GM23338 (cell line): Measurements from ENCODE around the gene ADAT2. TPM values are rescaled to one million over a fixed set of nuclear protein-coding genes. Genes with fewer than 3 reads are reported as not detected.

Source experiments
- ATAC-seq: fragments of 200-7000 bp; cut with Tn5 transposase; 3 replicates; pipeline ENCODE4 v1.9.1; 2020
- DNase-seq: peaks from one replicate; pipeline ENCODE4 v3.0.0-alpha.2; 2015; ENCODE audit warnings: low spot score
- H2AFZ ChIP-seq: fragments of 200-600 bp; sonication (generic); 2 replicates; pipeline ENCODE4 v1.8.0; 2016; ENCODE audit warnings: antibody characterized with exemption, mild to moderate bottlenecking, moderate library complexity
- H3F3A ChIP-seq: fragments of 200-600 bp; sonication (generic); replicated peaks from 2 replicates; pipeline ENCODE4 v1.8.0; 2017; ENCODE audit warnings: antibody characterized with exemption, mixed run types, low read depth
- H3K27ac ChIP-seq: fragments of 200-600 bp; sonication (generic); 2 replicates; pipeline ENCODE4 v1.6.1; 2016; ENCODE audit warnings: low read depth
- H3K27me3 ChIP-seq: fragments of 200-600 bp; sonication (generic); 2 replicates; pipeline ENCODE4 v1.8.0; 2016; ENCODE audit warnings: mild to moderate bottlenecking, mixed run types, moderate library complexity; ENCODE audit not compliant: insufficient read depth
- H3K36me3 ChIP-seq: fragments of 200-600 bp; sonication (generic); 2 replicates; pipeline ENCODE4 v1.8.0; 2016; ENCODE audit warnings: mild to moderate bottlenecking; ENCODE audit not compliant: insufficient read depth
- H3K4me1 ChIP-seq: fragments of 200-600 bp; sonication (generic); 2 replicates; pipeline ENCODE4 v1.8.0; 2016; ENCODE audit warnings: mild to moderate bottlenecking, moderate library complexity; ENCODE audit not compliant: insufficient read depth
- H3K4me2 ChIP-seq: fragments of 200-600 bp; sonication (generic); 2 replicates; pipeline ENCODE4 v1.7.1; 2017; ENCODE audit warnings: mixed run types
- H3K4me3 ChIP-seq: fragments of 200-600 bp; sonication (generic); 2 replicates; pipeline ENCODE4 v1.6.1; 2016; ENCODE audit warnings: mixed run types
- H3K79me2 ChIP-seq: fragments of 200-600 bp; sonication (generic); replicated peaks from 2 replicates; pipeline ENCODE4 v1.8.0; 2017; ENCODE audit warnings: mild to moderate bottlenecking; ENCODE audit not compliant: insufficient read depth
- H3K9me2 ChIP-seq: fragments of 200-600 bp; sonication (generic); 2 replicates; pipeline ENCODE4 v1.8.0; 2017; ENCODE audit not compliant: insufficient read depth
- H4K20me1 ChIP-seq: fragments of 200-600 bp; sonication (generic); replicated peaks from 2 replicates; pipeline ENCODE4 v1.8.0; 2017; ENCODE audit warnings: mild to moderate bottlenecking; ENCODE audit not compliant: insufficient read depth
- H3K27ac Mint-ChIP-seq: 2 replicates; pipeline ENCODE4 v1.8.0; 2020; ENCODE audit warnings: inconsistent platforms, mild to moderate bottlenecking, moderate library complexity, mixed read lengths
- H3K27me3 Mint-ChIP-seq: 3 replicates; pipeline ENCODE4 v1.8.0; 2022; ENCODE audit warnings: low read depth, mild to moderate bottlenecking, moderate library complexity, mixed read lengths, inconsistent platforms; ENCODE audit not compliant: insufficient read depth, poor library complexity
- H3K36me3 Mint-ChIP-seq: 3 replicates; pipeline ENCODE4 v1.8.0; 2021; ENCODE audit warnings: low read depth, mild to moderate bottlenecking, inconsistent platforms, moderate library complexity, mixed read lengths
- H3K4me1 Mint-ChIP-seq: 3 replicates; pipeline ENCODE4 v1.8.0; 2020; ENCODE audit warnings: mild to moderate bottlenecking, inconsistent platforms, mixed read lengths
- H3K4me3 Mint-ChIP-seq: 3 replicates; pipeline ENCODE4 v1.8.0; 2021; ENCODE audit warnings: moderate library complexity, mild to moderate bottlenecking, inconsistent platforms, mixed read lengths
- H3K9me3 Mint-ChIP-seq: 3 replicates; pipeline ENCODE4 v1.8.0; 2020; ENCODE audit warnings: moderate library complexity, mild to moderate bottlenecking, inconsistent platforms, mixed read lengths
- CREB1 ChIP-seq: fragments of 250-450 bp; sonication (Bioruptor Pico); IDR thresholded peaks from 2 replicates; pipeline ENCODE4 v1.5.0; 2020; ENCODE audit warnings: low read depth, mild to moderate bottlenecking, moderate library complexity
- EZH2 ChIP-seq: fragments of 200-600 bp; sonication (generic); IDR thresholded peaks from one replicate; pipeline ENCODE4 v1.8.0; 2017; ENCODE audit warnings: antibody characterized with exemption, mild to moderate bottlenecking, low read depth; ENCODE audit not compliant: unreplicated experiment
- EZH2phosphoT487 ChIP-seq: fragments of 200-600 bp; sonication (generic); IDR thresholded peaks from one replicate; pipeline ENCODE4 v1.8.1; 2018; ENCODE audit warnings: antibody characterized with exemption; ENCODE audit not compliant: unreplicated experiment
- JUNB ChIP-seq: IDR thresholded peaks from one replicate; pipeline ENCODE4 v1.6.1; 2016; ENCODE audit warnings: antibody characterized with exemption; ENCODE audit not compliant: unreplicated experiment
- NANOG ChIP-seq: IDR thresholded peaks from 2 replicates; pipeline ENCODE4 v1.6.1; 2016; ENCODE audit warnings: antibody characterized with exemption, borderline replicate concordance
- POLR2AphosphoS5 ChIP-seq: IDR thresholded peaks from 2 replicates; pipeline ENCODE4 v1.6.1; 2016; ENCODE audit warnings: antibody characterized with exemption, low read depth
- STAT1 ChIP-seq: IDR thresholded peaks from one replicate; pipeline ENCODE4 v1.6.1; 2016; ENCODE audit warnings: antibody characterized with exemption; ENCODE audit not compliant: unreplicated experiment
- ZNF114 ChIP-seq: fragments of 250-450 bp; sonication (Bioruptor Pico); IDR thresholded peaks from 2 replicates; pipeline ENCODE4 v1.5.0; 2020; ENCODE audit warnings: mild to moderate bottlenecking, moderate library complexity
- ZNF331 ChIP-seq: fragments of 250-450 bp; sonication (Bioruptor Pico); IDR thresholded peaks from 2 replicates; pipeline ENCODE4 v1.5.0; 2020; ENCODE audit warnings: low read depth, mild to moderate bottlenecking, moderate library complexity
- polyA plus RNA-seq: library from polyadenylated mRNA; unstranded; fragments of >200 nt; fragmentation: Nextera tagmentation; extraction: Ambion mirVana; gene quantifications from 2 replicates; pipeline ENCODE4 v1.2.1, GENCODE V29; 2016
- total RNA-seq: library from RNA; depleted of rRNA; stranded (reverse); fragments of >200 nt; shearing (Covaris generic); gene quantifications from 2 replicates; pipeline ENCODE4 v1.2.3, GENCODE V29; 2014
- TF ChIP-seq, protein P1 (sequence below): fragments of 250-450 bp; sonication (Bioruptor Pico); IDR thresholded peaks from 2 replicates; pipeline ENCODE4 v1.5.0; 2020; ENCODE audit warnings: mild to moderate bottlenecking, moderate library complexity
- TF ChIP-seq, protein P2 (sequence below): IDR thresholded peaks from one replicate; pipeline ENCODE4 v1.6.1; 2018; ENCODE audit warnings: antibody characterized with exemption; ENCODE audit not compliant: unreplicated experiment
- TF ChIP-seq, protein P3 (sequence below): IDR thresholded peaks from 2 replicates; pipeline ENCODE4 v1.6.1; 2016; ENCODE audit warnings: antibody characterized with exemption
- TF ChIP-seq, protein P4 (sequence below), 2 experiments: fragments of 200-600 bp in 1 of 2; sonication (generic) in 1 of 2; conservative IDR thresholded peaks; 2 replicates each; pipeline versions ENCODE4 v1.5.1 to v1.6.1; 2016 to 2017; ENCODE audit warnings: antibody characterized with exemption in 2 of 2, low read depth in 2 of 2, mild to moderate bottlenecking in 2 of 2, moderate library complexity in 1 of 2

ADAT2 gene
- total and polyA plus RNA-seq, 2 experiments from 2014 or later = 7.4 to 13.7 TPM

DNA sequence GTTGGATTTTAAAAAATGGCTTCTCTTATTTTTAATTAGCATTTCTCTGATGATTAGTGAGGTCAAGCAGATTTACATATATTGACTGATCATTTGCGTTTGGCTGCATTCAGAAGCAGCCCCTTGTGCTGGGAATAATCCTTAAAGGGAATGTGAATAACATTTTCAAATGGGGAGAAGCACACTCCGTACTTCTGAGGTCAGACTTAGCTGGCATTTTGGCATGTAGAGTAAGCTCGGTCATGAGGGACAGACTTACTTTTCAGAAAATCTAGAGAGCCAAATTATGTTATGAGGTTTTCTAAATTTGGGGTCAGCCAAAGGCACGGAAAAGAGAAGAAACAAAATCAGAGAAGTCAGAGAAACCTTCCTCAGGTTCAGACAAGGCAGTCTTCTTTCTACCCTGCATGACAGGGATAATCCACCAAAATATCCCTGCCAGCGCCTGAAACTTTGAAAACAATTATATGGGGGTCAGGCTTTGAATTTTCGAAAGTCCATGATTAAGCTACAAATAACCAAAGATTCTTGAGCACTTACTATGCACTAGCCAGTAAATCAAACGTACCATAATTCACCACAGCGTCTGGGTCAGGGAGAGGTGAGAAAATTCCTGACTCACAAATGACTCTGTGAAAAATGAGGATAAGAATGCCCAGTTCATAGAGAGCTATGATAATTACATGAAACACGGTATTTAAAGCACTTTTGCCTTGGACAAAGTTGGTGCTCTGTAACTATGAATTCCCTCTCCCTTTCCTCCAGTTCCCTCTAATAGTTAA lies 44.9 kb downstream of the ADAT2 start:
- Histone ChIP-seq H3K79me2 (no peaks in the 10 kb centered on the region), H3K27ac (no peak overlapping the region), H3K27me3 (no peaks in the 10 kb centered on the region), H3K4me2 (no peak overlapping the region), H3K36me3 (no peaks in the 10 kb centered on the region), H3K4me3 (no peak overlapping the region), H3K4me1 (peaks cover 28% of the 10 kb centered on the region), H2AFZ (peak overlapping the region; percentile 56; the same call in 1 of the 2 replicates), H4K20me1 (no peaks in the 10 kb centered on the region), H3F3A (no peaks in the 10 kb centered on the region), H3K9me2 (0 out of 2 replicates have a peak, but pooled peaks cover 3% of the 10 kb centered on the region)
- no peak overlapping the region for H3K27ac Mint-ChIP-seq
- ATAC-seq = no peak
- no peaks in the 10 kb centered on the region for H3K9me3 Mint-ChIP-seq
- H3K27me3 Mint-ChIP-seq = no peaks in the 10 kb centered on the region
- no peaks in the 10 kb centered on the region for H3K36me3 Mint-ChIP-seq
- H3K4me1 Mint-ChIP-seq = peaks cover 25% of the 10 kb centered on the region; the same call in 2 of the 3 replicates
- no peak for DNase-seq
- H3K4me3 Mint-ChIP-seq = no peak overlapping the region
- TF ChIP-seq NANOG = no peak
- TF ChIP-seq EZH2phosphoT487 = no peak
- no peak for TF ChIP-seq EZH2
- TF ChIP-seq, protein P1, sequence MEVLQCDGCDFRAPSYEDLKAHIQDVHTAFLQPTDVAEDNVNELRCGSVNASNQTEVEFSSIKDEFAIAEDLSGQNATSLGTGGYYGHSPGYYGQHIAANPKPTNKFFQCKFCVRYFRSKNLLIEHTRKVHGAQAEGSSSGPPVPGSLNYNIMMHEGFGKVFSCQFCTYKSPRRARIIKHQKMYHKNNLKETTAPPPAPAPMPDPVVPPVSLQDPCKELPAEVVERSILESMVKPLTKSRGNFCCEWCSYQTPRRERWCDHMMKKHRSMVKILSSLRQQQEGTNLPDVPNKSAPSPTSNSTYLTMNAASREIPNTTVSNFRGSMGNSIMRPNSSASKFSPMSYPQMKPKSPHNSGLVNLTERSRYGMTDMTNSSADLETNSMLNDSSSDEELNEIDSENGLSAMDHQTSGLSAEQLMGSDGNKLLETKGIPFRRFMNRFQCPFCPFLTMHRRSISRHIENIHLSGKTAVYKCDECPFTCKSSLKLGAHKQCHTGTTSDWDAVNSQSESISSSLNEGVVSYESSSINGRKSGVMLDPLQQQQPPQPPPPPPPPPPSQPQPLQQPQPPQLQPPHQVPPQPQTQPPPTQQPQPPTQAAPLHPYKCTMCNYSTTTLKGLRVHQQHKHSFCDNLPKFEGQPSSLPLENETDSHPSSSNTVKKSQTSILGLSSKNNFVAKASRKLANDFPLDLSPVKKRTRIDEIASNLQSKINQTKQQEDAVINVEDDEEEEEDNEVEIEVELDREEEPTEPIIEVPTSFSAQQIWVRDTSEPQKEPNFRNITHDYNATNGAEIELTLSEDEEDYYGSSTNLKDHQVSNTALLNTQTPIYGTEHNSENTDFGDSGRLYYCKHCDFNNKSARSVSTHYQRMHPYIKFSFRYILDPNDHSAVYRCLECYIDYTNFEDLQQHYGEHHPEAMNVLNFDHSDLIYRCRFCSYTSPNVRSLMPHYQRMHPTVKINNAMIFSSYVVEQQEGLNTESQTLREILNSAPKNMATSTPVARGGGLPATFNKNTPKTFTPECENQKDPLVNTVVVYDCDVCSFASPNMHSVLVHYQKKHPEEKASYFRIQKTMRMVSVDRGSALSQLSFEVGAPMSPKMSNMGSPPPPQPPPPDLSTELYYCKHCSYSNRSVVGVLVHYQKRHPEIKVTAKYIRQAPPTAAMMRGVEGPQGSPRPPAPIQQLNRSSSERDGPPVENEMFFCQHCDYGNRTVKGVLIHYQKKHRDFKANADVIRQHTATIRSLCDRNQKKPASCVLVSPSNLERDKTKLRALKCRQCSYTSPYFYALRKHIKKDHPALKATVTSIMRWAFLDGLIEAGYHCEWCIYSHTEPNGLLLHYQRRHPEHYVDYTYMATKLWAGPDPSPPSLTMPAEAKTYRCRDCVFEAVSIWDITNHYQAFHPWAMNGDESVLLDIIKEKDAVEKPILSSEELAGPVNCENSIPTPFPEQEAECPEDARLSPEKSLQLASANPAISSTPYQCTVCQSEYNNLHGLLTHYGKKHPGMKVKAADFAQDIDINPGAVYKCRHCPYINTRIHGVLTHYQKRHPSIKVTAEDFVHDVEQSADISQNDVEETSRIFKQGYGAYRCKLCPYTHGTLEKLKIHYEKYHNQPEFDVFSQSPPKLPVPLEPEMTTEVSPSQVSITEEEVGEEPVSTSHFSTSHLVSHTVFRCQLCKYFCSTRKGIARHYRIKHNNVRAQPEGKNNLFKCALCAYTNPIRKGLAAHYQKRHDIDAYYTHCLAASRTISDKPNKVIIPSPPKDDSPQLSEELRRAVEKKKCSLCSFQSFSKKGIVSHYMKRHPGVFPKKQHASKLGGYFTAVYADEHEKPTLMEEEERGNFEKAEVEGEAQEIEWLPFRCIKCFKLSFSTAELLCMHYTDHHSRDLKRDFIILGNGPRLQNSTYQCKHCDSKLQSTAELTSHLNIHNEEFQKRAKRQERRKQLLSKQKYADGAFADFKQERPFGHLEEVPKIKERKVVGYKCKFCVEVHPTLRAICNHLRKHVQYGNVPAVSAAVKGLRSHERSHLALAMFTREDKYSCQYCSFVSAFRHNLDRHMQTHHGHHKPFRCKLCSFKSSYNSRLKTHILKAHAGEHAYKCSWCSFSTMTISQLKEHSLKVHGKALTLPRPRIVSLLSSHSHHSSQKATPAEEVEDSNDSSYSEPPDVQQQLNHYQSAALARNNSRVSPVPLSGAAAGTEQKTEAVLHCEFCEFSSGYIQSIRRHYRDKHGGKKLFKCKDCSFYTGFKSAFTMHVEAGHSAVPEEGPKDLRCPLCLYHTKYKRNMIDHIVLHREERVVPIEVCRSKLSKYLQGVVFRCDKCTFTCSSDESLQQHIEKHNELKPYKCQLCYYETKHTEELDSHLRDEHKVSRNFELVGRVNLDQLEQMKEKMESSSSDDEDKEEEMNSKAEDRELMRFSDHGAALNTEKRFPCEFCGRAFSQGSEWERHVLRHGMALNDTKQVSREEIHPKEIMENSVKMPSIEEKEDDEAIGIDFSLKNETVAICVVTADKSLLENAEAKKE = no peak
- TF ChIP-seq, protein P2, sequence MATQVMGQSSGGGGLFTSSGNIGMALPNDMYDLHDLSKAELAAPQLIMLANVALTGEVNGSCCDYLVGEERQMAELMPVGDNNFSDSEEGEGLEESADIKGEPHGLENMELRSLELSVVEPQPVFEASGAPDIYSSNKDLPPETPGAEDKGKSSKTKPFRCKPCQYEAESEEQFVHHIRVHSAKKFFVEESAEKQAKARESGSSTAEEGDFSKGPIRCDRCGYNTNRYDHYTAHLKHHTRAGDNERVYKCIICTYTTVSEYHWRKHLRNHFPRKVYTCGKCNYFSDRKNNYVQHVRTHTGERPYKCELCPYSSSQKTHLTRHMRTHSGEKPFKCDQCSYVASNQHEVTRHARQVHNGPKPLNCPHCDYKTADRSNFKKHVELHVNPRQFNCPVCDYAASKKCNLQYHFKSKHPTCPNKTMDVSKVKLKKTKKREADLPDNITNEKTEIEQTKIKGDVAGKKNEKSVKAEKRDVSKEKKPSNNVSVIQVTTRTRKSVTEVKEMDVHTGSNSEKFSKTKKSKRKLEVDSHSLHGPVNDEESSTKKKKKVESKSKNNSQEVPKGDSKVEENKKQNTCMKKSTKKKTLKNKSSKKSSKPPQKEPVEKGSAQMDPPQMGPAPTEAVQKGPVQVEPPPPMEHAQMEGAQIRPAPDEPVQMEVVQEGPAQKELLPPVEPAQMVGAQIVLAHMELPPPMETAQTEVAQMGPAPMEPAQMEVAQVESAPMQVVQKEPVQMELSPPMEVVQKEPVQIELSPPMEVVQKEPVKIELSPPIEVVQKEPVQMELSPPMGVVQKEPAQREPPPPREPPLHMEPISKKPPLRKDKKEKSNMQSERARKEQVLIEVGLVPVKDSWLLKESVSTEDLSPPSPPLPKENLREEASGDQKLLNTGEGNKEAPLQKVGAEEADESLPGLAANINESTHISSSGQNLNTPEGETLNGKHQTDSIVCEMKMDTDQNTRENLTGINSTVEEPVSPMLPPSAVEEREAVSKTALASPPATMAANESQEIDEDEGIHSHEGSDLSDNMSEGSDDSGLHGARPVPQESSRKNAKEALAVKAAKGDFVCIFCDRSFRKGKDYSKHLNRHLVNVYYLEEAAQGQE = no peak
- TF ChIP-seq JUNB = no peak
- TF ChIP-seq ZNF331 = no peak
- no peak for TF ChIP-seq POLR2AphosphoS5
- TF ChIP-seq, protein P3, sequence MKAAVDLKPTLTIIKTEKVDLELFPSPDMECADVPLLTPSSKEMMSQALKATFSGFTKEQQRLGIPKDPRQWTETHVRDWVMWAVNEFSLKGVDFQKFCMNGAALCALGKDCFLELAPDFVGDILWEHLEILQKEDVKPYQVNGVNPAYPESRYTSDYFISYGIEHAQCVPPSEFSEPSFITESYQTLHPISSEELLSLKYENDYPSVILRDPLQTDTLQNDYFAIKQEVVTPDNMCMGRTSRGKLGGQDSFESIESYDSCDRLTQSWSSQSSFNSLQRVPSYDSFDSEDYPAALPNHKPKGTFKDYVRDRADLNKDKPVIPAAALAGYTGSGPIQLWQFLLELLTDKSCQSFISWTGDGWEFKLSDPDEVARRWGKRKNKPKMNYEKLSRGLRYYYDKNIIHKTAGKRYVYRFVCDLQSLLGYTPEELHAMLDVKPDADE = no peak
- no peak for TF ChIP-seq STAT1
- TF ChIP-seq, protein P4, sequence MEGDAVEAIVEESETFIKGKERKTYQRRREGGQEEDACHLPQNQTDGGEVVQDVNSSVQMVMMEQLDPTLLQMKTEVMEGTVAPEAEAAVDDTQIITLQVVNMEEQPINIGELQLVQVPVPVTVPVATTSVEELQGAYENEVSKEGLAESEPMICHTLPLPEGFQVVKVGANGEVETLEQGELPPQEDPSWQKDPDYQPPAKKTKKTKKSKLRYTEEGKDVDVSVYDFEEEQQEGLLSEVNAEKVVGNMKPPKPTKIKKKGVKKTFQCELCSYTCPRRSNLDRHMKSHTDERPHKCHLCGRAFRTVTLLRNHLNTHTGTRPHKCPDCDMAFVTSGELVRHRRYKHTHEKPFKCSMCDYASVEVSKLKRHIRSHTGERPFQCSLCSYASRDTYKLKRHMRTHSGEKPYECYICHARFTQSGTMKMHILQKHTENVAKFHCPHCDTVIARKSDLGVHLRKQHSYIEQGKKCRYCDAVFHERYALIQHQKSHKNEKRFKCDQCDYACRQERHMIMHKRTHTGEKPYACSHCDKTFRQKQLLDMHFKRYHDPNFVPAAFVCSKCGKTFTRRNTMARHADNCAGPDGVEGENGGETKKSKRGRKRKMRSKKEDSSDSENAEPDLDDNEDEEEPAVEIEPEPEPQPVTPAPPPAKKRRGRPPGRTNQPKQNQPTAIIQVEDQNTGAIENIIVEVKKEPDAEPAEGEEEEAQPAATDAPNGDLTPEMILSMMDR (conservative IDR thresholded peaks at IDR 0.05; ENCODE audit: low read depth in 2 of 2) = no peak
- TF ChIP-seq ZNF114 = no peak
- TF ChIP-seq CREB1 (CRISPR knock-in tag) = no peak
